ENCODE measurements around the gene RGS3.
"Not testable (repeated sequence)": the region's sequence is repeated elsewhere in the genome, so short reads cannot be mapped to it uniquely, and the experiment has no call there.

RGS3 gene

GRCh38 chr9:113463418-113464285, at the start of gene RGS3:
Gene RGS3 (plus strand): TSS chr9:113463727. CDS start chr9:113463803, 76 bp downstream.
- no peak for DNase-seq

DNA sequence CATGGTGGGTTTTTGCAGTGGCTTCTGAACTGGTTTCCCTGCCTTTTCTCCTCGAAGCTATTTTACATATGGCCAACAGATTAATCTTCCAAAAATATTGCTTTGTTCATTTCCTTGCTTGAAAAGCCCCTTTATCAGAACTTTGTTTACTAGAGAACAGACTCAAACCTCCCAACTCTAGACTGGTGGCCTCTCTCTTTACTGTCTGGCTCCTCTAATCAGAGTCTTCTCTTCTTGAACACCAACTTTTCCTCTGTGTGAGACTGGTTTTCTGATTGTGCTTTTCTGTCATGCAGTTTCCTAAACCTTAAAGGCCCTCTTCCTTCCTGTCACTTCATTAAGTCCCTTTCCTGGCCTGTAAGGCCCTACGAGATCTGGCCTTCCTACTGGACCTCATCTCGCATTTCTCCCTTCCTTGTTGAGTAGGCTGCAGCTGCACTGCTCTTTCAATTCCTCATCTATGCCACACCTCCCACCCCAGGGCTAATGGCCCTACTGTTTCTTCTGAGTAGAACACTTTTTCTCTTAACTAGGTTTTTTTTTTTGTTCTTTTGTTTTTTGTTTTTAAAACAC, 47.3 kb upstream of the RGS3 start:
- DNase-seq, result peak; percentile 30

DNA sequence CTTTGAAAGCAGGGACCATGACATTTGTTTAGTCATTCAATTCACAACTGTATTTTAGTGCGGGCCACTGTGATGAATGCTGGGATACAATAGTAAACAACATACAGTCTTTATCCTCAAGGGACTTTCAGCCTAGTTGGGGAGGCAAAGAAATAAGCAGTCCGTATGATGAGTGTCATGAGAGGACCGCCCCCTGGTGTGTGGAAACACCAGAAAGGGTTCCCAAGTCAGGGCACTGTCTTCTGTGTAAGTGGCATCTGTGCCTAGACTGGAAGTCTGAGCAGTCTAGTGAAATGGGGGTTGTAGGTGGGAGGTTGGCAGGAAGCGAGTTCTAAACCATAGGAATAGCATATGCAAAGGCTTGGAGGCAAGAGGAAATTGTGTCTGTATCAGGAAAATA, 46.2 kb upstream of the RGS3 start:
- DNase-seq, result no peak

GRCh38 chr9:113421726-113422125, 41.8 kb upstream of the RGS3 start:
- DNase-seq, result no peak

DNA sequence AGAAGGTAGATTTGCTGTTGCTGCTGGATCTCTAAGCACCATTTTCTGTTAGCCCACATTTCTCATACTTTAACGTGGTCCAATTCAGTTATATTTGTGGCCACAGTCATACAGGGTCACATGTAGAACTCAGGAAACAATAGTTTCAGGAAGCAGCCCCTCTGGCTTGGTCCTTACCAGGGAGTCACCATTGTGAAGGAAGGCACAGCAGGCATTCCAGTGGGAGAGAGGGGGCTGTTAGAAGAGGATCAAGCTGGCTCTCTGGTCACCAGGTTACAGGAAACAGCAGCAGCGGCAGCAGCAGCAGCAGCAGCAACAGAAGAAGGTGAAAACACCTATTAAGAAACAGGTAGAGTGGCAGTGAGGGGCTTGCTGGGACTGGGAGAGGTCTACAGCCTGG, 38.5 kb upstream of the RGS3 start:
- DNase-seq, result no peak

DNA sequence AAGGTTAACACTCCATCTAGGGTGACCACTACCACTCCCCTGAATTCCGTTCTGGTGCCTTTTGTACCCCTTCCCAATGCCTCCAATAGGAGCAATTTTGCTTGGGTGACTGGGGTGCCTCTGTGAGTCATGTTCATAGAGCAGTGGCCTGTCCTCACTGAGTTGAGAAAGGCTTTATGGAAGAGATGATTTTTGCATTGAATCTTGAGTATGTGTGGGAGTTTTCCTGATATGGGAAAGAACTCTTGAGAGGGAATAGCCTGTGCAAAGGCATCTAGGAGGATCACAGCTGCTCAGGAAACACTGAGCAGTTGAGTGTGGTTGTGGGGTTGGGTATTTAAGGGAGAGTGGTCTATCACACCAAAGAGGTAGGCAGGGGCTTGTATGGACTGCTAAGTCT, 36.8 kb upstream of the RGS3 start:
- no peak for DNase-seq

- no peak for DNase-seq
These were observed 35.9 kb upstream of the RGS3 start for GRCh38 chr9:113427629-113428028.

GRCh38 chr9:113428062-113428615, 35.4 kb upstream of the RGS3 start:
- DNase-seq, result no peak

DNA sequence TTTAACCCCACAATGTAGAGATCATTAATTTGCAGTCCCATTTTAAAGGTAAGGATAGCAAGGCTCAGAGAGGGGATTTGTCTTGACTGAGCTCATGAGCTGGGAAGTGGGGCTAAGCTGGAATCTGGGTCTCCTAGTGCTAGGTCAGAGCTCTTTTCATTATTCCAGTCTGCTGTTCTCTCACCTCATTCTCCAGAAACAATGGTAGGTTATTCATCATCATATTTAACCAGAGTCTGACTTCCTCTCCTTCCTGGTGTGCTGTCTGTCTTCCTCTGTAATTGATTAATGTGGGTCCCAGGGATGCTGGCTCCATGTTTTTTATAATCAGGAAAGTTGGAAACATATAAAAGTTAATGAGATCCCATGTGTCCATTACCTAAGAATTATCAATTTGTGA, 32.3 kb upstream of the RGS3 start:
- DNase-seq, result no peak

GRCh38 chr9:113436728-113437515, 26.6 kb upstream of the RGS3 start:
- DNase-seq, result no peak

- DNase-seq, result not testable (repeated sequence)
These were observed 25.8 kb upstream of the RGS3 start for GRCh38 chr9:113437716-113438115.

DNA sequence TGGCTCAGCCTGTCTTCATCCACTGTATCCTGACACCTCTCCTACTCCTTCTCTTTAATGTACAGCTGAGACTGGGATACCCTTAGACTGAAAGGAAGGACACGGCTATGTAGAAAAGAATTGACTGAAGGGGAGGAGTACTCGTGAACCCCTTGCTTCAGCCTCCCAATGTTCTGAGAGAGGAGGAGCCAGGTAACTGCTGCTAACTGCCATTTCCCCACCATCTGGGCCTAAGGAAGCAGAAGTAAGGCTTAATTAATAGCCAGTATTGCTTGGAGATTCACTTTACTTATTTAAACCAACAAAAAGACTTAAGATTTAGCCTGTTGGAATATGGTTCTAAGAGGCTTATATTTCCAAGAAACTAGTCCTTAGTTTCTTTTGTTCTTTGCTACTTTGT, 18.8 kb upstream of the RGS3 start:
- DNase-seq, result no peak

- DNase-seq, result no peak
These were observed 17.2 kb upstream of the RGS3 start for GRCh38 chr9:113446323-113446740.

- no peak for DNase-seq
These were observed 14.2 kb upstream of the RGS3 start for GRCh38 chr9:113449376-113449775.

- no peak for DNase-seq
These were observed 11.4 kb upstream of the RGS3 start for GRCh38 chr9:113452113-113452605.

DNA sequence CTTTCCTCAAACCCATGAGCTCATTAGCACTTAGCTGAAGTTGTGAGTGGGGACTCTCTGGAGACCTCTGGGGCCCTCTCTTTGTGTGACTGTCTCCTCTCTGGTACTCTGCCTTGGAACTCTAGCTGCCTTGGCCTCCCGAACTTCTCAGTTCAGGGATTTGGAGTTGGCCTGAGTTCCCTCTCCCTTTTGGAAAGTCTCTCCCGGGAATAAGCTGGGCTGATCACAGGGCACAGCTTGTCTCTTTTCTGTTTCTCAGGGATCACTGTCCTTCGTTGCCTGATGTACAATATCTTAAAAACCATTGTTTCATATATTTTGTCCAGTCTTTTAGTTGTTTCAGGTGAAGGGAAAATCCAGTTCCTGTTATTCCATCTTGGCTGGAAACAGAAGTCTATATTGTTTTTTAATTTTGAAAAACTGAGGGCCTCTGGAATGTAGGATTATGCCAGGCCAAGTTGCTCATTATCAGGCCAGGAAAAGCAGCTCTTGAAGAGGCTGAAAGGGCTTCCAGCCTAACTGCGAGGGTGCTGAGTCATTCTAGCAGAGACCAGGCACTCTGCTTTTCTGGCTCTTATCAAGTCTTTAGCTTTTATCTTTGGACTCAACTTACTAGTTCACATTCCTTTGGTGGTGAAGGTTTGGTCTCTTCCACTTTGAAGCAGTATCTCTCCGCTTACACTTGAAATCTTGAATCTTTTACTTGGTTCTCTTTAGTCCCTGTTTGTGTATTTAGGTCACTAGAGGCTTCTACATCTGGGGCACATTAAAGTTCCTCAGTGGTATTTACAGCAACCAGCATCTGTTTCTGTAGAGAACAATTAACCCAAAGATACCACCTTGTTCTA, 8.4 kb upstream of the RGS3 start:
- no peak for DNase-seq

- DNase-seq, result no peak
These were observed 7.3 kb upstream of the RGS3 start for GRCh38 chr9:113456235-113456634.

- no peak for DNase-seq
These were observed 2.2 kb upstream of the RGS3 start for GRCh38 chr9:113461285-113461684.

- DNase-seq, result no peak
These were observed 1.6 kb upstream of the RGS3 start for GRCh38 chr9:113461943-113462342.

DNA sequence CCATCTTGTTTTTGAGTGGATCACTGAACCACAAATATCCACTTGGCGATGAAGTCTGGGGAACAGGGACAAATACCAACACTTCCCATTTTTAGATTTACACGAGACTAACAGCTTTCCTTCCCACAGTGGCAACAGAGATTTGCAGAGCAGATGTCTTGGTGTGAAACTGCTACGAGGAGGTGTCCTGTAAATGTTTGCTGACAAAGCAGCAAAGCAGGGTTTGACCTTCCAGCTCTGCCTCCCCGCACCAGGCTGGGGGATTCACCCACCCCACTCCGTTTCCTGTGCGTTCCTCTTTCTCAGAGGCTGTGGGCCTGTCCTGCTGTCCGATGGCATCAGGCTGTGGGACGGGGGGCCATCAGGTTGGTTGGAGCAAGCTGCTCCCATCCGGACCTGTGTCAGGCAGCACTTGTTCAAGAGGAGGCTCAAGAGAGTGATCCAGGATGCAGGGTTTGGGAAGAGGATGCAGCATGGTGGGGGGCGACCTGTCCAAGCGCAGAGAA, 693 bp upstream of the RGS3 start:
- DNase-seq, result no peak

DNA sequence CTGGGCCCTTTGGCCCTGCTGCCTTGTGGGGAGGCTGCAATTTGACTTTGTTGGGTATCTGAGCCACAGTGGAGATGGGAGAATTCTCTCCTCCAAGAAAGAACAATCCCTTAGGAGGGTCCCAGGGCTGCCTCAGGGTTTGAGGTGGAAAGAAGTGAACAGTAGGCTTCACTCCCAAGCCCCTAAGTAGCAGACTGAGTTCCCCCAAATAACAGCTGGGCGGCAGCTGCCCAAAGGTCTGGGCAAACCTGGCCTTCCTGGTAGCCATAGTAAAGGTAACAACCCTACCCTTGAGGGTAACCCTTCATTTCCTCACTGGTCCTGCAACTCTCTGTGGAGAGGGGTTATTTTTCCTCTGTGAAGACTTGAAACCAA, 746 bp downstream of the RGS3 start:
- no peak for DNase-seq

DNA sequence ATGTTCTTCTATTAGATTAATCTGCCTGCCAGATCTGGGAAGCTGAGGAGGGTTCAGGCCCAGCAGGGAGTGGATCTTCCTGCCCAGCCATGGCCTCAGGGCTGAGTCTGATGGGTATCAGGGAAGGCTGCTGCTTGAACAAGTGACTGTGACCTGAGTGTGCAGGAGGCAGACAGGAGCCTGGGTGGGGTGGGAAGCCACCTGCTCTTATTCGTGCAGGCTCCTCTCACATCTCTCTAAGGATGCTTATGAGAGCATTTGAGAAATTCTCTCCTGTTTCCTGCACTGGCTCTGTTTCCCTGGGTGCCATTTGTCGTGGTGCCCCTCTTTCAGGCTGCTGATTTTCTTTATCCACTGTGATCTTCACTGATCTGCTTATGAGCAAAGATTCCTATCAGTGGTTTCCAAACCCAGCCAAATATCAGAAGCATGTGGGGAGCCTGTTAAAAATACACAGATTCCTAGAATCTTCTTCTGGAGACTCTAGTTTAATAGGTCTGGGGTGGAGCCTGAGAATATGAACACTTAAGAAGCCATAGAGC, 2.1 kb downstream of the RGS3 start:
- DNase-seq, result no peak

Data from CD4-positive, alpha-beta T cell treated with Interferon gamma for 1 hour (primary cell).